Ishikawa (cell line): ENCODE measurements around the gene SPATA16.

Source experiments
- CEBPB ChIP-seq: IDR thresholded peaks from 2 replicates; pipeline ENCODE4 v1.6.1; 2012
- CREB1 ChIP-seq: IDR thresholded peaks from 2 replicates; pipeline ENCODE4 v1.6.1; 2012; ENCODE audit warnings: low read depth
- EGR1 ChIP-seq: IDR thresholded peaks from 2 replicates; pipeline ENCODE4 v1.6.1; 2012
- EP300 ChIP-seq: IDR thresholded peaks from 2 replicates; pipeline ENCODE4 v1.6.1; 2012; ENCODE audit warnings: borderline replicate concordance
- FOXM1 ChIP-seq: IDR thresholded peaks from 2 replicates; pipeline ENCODE4 v1.6.1; 2012; ENCODE audit warnings: low read depth, borderline replicate concordance
- MAX ChIP-seq: IDR thresholded peaks from 2 replicates; pipeline ENCODE4 v1.6.1; 2012
- NFIC ChIP-seq: IDR thresholded peaks from 2 replicates; pipeline ENCODE4 v1.6.1; 2012
- RAD21 ChIP-seq: IDR thresholded peaks from 2 replicates; pipeline ENCODE4 v1.6.1; 2012; ENCODE audit warnings: low read depth
- REST ChIP-seq: IDR thresholded peaks from 2 replicates; pipeline ENCODE4 v1.6.1; 2012; ENCODE audit warnings: low read depth, mild to moderate bottlenecking
- TAF1 ChIP-seq: IDR thresholded peaks from 2 replicates; pipeline ENCODE4 v1.6.1; 2012; ENCODE audit warnings: low read depth, mild to moderate bottlenecking
- TCF12 ChIP-seq: IDR thresholded peaks from 2 replicates; pipeline ENCODE4 v1.6.1; 2012; ENCODE audit warnings: low read depth
- TEAD4 ChIP-seq: IDR thresholded peaks from 2 replicates; pipeline ENCODE4 v1.6.1; 2012
- USF1 ChIP-seq: IDR thresholded peaks from 2 replicates; pipeline ENCODE4 v1.6.1; 2012
- YY1 ChIP-seq: IDR thresholded peaks from 2 replicates; pipeline ENCODE4 v1.6.1; 2012; ENCODE audit warnings: low read depth
- ZBTB7A ChIP-seq: IDR thresholded peaks from 2 replicates; pipeline ENCODE4 v1.6.1; 2012; ENCODE audit warnings: low read depth

The SPATA16 gene

GRCh38 chr3:173140986-173141385 lies at the start of gene SPATA16:
Gene SPATA16, minus strand, starts transcription at chr3:173141235. Its CDS starts 23,504 bp downstream, at chr3:173117731.
- TF ChIP-seq RAD21 (no peak), ZBTB7A (no peak), TCF12 (no peak), NFIC (no peak), MAX (no peak), REST (no peak), CEBPB (no peak), TEAD4 (no peak)

- TF ChIP-seq FOXM1 (no peak), ZBTB7A (no peak), EGR1 (no peak), EP300 (no peak), USF1 (no peak), REST (no peak), YY1 (no peak), CEBPB (no peak), CREB1 (no peak)
These were observed 32.6 kb upstream of the SPATA16 start for GRCh38 chr3:173173652-173174051.

GRCh38 chr3:173153631-173154030 lies 12.6 kb upstream of the SPATA16 start:
- TF ChIP-seq CEBPB: no peak
- TF ChIP-seq TEAD4: no peak
- no peak for TF ChIP-seq REST
- no peak for TF ChIP-seq TAF1
- TF ChIP-seq RAD21: no peak
- no peak for TF ChIP-seq ZBTB7A
- no peak for TF ChIP-seq USF1
- TF ChIP-seq NFIC: no peak
- no peak for TF ChIP-seq MAX
- no peak for TF ChIP-seq FOXM1
- no peak for TF ChIP-seq TCF12
- no peak for TF ChIP-seq YY1
- no peak for TF ChIP-seq EGR1
- no peak for TF ChIP-seq EP300
- TF ChIP-seq CREB1: no peak

GRCh38 chr3:173139420-173139819 lies 1.6 kb downstream of the SPATA16 start:
- TF ChIP-seq TAF1 (no peak), YY1 (no peak), TCF12 (no peak), NFIC (no peak)

- TF ChIP-seq TCF12: 0 out of 2 replicates have a peak, but pooled peaks have one; percentile 40
- TF ChIP-seq EGR1: no peak
- peak; percentile 82 for TF ChIP-seq TEAD4
- 0 out of 2 replicates have a peak, but pooled peaks have one; percentile 21 for TF ChIP-seq CEBPB
- peak; percentile 42; the same call in 1 of the 2 replicates for TF ChIP-seq EP300
- TF ChIP-seq NFIC: peak; percentile 39; the same call in 1 of the 2 replicates
These were observed 3.0 kb downstream of the SPATA16 start for GRCh38 chr3:173138026-173138425.
